Measurements from ENCODE around the gene STUB1.

STUB1 gene

GRCh38 chr16:730666-731509 lies 50.7 kb downstream of the STUB1 start:
- H3K27ac ChIP-seq, result no peak overlapping the region

GRCh38 chr16:732332-732731 lies 52.1 kb downstream of the STUB1 start:
- Histone ChIP-seq H3K4me3 (ENCODE audit: low read depth, low read length) (no peak overlapping the region), H3K27ac (no peak overlapping the region), H3K36me3 (peaks cover 42% of the 10 kb centered on the region), H3K27me3 (ENCODE audit: insufficient read depth, low read depth, severe bottlenecking) (no peaks in the 10 kb centered on the region), H3K9me3 (ENCODE audit: severe bottlenecking) (no peaks in the 10 kb centered on the region)
- TF ChIP-seq CTCF (IDR thresholded peaks at IDR 0.05; ENCODE audit: low read depth, low read length), result no peak
- no peak for DNase-seq

More at GRCh38 chr16:730666-731509, 50.7 kb downstream of the STUB1 start:
- no peak for TF ChIP-seq CTCF (IDR thresholded peaks at IDR 0.05; ENCODE audit: low read depth, low read length)
- Histone ChIP-seq H3K36me3 (peaks cover 33% of the 10 kb centered on the region), H3K9me3 (ENCODE audit: severe bottlenecking) (no peaks in the 10 kb centered on the region), H3K27me3 (ENCODE audit: insufficient read depth, low read depth, severe bottlenecking) (no peaks in the 10 kb centered on the region), H3K4me3 (ENCODE audit: low read depth, low read length) (no peak overlapping the region)
- no peak for DNase-seq

Data from WERI-Rb-1 (cell line).